ENCODE results near the gene ASPG. TPM values are rescaled to one million over a fixed set of nuclear protein-coding genes. Genes with fewer than 3 reads are reported as not detected.

ASPG gene
- total RNA-seq, 3 donors from 2014 or later (not counting 1 experiment from before 2014, with no cell fraction given) = not detected

DNA sequence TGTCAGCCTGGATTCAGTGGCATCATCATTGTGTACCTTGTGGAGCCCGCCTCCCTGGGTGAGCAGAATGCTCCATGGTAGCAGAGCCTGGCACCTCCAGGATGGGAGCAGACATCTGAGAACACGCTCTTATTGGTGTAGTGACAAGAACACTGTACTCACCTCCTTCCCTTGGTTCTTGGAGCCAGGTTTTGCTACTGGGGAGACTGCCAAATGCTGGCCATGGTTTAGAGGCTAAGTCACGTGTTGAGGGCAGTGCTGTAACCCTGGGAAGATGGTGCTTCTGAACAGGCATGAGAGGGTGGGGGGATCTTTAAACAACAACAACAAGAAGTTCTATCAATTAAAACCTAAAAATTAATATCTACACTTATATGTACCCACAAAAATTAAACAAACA lies 47.6 kb upstream of the ASPG start:
- H3K27me3 Mint-ChIP-seq (ENCODE audit: low read depth in 2 of 2) = peaks cover 24 to 57% of the 10 kb centered on the region in 2 donors
- Histone ChIP-seq H3K9me3 (ENCODE audit: control insufficient read depth, insufficient read depth, low read length) (no peaks in the 10 kb centered on the region), H3K36me3 (ENCODE audit: control insufficient read depth, insufficient read depth, low read length) (no peaks in the 10 kb centered on the region), H3K27me3 (ENCODE audit: control insufficient read depth, insufficient read depth, low read length) (no peaks in the 10 kb centered on the region), H3K27ac (ENCODE audit: low read length) (no peak overlapping the region), H3K4me1 (ENCODE audit: control insufficient read depth, insufficient read depth, low read length) (no peaks in the 10 kb centered on the region), H3K4me3 (ENCODE audit: low read length) (no peak overlapping the region)
- TF ChIP-seq, protein P1, sequence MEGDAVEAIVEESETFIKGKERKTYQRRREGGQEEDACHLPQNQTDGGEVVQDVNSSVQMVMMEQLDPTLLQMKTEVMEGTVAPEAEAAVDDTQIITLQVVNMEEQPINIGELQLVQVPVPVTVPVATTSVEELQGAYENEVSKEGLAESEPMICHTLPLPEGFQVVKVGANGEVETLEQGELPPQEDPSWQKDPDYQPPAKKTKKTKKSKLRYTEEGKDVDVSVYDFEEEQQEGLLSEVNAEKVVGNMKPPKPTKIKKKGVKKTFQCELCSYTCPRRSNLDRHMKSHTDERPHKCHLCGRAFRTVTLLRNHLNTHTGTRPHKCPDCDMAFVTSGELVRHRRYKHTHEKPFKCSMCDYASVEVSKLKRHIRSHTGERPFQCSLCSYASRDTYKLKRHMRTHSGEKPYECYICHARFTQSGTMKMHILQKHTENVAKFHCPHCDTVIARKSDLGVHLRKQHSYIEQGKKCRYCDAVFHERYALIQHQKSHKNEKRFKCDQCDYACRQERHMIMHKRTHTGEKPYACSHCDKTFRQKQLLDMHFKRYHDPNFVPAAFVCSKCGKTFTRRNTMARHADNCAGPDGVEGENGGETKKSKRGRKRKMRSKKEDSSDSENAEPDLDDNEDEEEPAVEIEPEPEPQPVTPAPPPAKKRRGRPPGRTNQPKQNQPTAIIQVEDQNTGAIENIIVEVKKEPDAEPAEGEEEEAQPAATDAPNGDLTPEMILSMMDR (IDR thresholded peaks at IDR 0.05) = no peak
- intact Hi-C loops (cut with micrococcal nuclease) = no loop called here
- no peaks in the 10 kb centered on the region for H3K36me3 Mint-ChIP-seq
- DNase-seq = no peak
- peaks cover 11 to 21% of the 10 kb centered on the region in 2 donors for H3K4me1 Mint-ChIP-seq
- 78% methylated on average over 3 of the region's 3 CpGs for WGBS (ENCODE audit: insufficient coverage)
- no peak overlapping the region for H3K27ac Mint-ChIP-seq
- no peaks in the 10 kb centered on the region for H3K9me3 Mint-ChIP-seq
- H3K4me3 Mint-ChIP-seq = no peak overlapping the region
- no peak for ATAC-seq

DNA sequence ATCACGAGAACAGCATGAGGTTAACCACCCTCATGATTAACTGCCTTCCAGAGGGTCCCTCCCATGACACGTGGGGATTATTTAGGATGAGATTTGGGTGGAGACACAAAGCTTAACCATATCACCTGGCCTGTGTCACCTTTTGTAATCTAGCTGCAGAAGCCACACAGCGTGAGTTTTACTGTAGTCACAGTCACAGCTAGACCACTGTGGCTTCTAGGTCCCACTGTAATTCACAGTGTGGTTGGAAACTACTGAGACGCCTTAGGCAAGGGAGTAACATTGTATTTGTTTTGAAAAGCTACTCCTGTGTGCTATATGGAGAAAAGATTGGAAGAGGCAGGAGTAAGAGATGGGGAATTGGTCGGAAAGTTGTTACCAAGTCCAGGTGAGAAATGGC lies 46.3 kb upstream of the ASPG start:
- intact Hi-C loops (cut with micrococcal nuclease) = no loop called here

DNA sequence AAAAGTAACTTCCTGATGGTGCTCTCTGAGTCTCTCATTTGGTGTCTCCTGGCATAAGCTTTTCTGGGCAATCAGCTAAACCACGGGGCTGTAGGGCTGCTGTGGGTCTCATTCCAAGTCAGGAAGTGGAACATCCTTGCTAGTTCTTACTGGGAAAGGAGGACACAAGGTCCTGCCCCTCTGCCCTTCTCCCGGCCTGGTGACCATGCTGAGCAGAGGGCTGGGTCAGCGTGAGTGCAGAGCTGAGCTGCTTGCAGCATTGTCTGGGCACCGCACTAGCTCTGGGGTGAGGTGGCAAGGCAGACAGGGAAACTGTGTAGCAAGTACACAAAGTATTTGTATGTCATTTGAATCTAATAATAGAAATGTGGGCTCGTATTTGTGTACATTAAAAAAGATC lies 45.0 kb upstream of the ASPG start:
- peaks cover 11 to 21% of the 10 kb centered on the region in 2 donors for H3K4me1 Mint-ChIP-seq
- Histone ChIP-seq H3K27me3 (ENCODE audit: control insufficient read depth, insufficient read depth, low read length) (no peaks in the 10 kb centered on the region), H3K36me3 (ENCODE audit: control insufficient read depth, insufficient read depth, low read length) (no peaks in the 10 kb centered on the region), H3K4me3 (ENCODE audit: low read length) (no peak overlapping the region), H3K27ac (ENCODE audit: low read length) (no peak overlapping the region), H3K9me3 (ENCODE audit: control insufficient read depth, insufficient read depth, low read length) (no peaks in the 10 kb centered on the region), H3K4me1 (ENCODE audit: control insufficient read depth, insufficient read depth, low read length) (no peaks in the 10 kb centered on the region)
- ATAC-seq (no peak), DNase-seq (no peak)
- H3K27ac Mint-ChIP-seq = no peak overlapping the region
- no peak overlapping the region for H3K4me3 Mint-ChIP-seq
- H3K36me3 Mint-ChIP-seq = no peaks in the 10 kb centered on the region
- 75% methylated on average over 4 of the region's 5 CpGs for WGBS (ENCODE audit: insufficient coverage)
- TF ChIP-seq, protein P1 (IDR thresholded peaks at IDR 0.05) = no peak
- H3K27me3 Mint-ChIP-seq (ENCODE audit: low read depth in 2 of 2) = peaks cover 13 to 47% of the 10 kb centered on the region in 2 donors
- intact Hi-C loops (cut with micrococcal nuclease) = no loop called here
- H3K9me3 Mint-ChIP-seq = no peaks in the 10 kb centered on the region

More for the DNA sequence above, 46.3 kb upstream of the ASPG start:
- no peak overlapping the region for H3K4me3 ChIP-seq (ENCODE audit: low read length)
- H3K27me3 ChIP-seq (ENCODE audit: control insufficient read depth, insufficient read depth, low read length) = no peaks in the 10 kb centered on the region
- H3K27ac Mint-ChIP-seq = no peak overlapping the region
- no peak overlapping the region for H3K27ac ChIP-seq (ENCODE audit: low read length)
- H3K4me3 Mint-ChIP-seq = peak overlapping the region; percentile 10
- ATAC-seq (peak in 2 of 3 donors; percentile 37 to 89), DNase-seq (no peak)
- peaks cover 11 to 21% of the 10 kb centered on the region in 2 donors for H3K4me1 Mint-ChIP-seq
- TF ChIP-seq, protein P1 (IDR thresholded peaks at IDR 0.05) = no peak
- no peaks in the 10 kb centered on the region for H3K9me3 Mint-ChIP-seq
- no peaks in the 10 kb centered on the region for H3K9me3 ChIP-seq (ENCODE audit: control insufficient read depth, insufficient read depth, low read length)
- H3K36me3 ChIP-seq (ENCODE audit: control insufficient read depth, insufficient read depth, low read length) = no peaks in the 10 kb centered on the region
- no peaks in the 10 kb centered on the region for H3K36me3 Mint-ChIP-seq
- H3K27me3 Mint-ChIP-seq (ENCODE audit: low read depth in 2 of 2) = peaks cover 20 to 47% of the 10 kb centered on the region in 2 donors
- no peaks in the 10 kb centered on the region for H3K4me1 ChIP-seq (ENCODE audit: control insufficient read depth, insufficient read depth, low read length)
- 47% methylated on average over 4 of the region's 5 CpGs for whole genome bisulfite sequencing (ENCODE audit: insufficient coverage)

DNA sequence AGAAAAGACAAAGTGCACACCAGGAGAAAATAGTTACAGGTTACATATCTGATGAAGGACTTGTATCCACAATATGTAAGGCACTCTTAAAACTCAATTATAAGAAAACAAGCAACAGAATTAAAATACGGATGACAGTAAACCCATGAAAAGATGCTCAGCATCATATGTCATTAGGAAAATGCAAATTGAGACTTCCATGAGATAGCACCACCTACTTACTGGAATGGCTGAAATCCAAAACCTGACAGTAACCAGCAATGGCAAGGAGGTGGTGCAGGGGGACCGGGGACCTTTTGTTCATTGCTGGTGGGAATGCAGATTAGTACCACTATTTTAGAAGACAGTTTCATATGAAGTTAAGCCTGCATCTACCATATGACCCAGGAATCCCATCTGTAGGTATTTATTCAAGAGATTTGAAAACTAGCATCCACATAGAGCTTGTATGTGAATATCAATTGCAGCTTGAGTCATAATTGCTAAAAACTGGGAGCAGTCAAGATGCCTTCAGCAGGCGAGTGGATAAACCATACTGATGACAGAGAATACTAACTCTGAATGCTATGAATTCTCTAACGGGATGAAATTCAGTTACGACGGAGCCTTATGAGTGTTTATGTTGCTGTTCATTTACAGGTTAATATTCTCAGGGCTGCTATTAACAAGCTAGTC lies 43.9 kb upstream of the ASPG start:
- Histone ChIP-seq H3K4me3 (ENCODE audit: low read length) (no peak overlapping the region), H3K27ac (ENCODE audit: low read length) (no peak overlapping the region), H3K36me3 (ENCODE audit: control insufficient read depth, insufficient read depth, low read length) (no peaks in the 10 kb centered on the region), H3K4me1 (ENCODE audit: control insufficient read depth, insufficient read depth, low read length) (no peaks in the 10 kb centered on the region), H3K9me3 (ENCODE audit: control insufficient read depth, insufficient read depth, low read length) (no peaks in the 10 kb centered on the region), H3K27me3 (ENCODE audit: control insufficient read depth, insufficient read depth, low read length) (no peaks in the 10 kb centered on the region)
- Mint-ChIP-seq H3K9me3 (no peaks in the 10 kb centered on the region), H3K4me1 (peaks cover 11 to 21% of the 10 kb centered on the region in 2 donors), H3K27me3 (ENCODE audit: low read depth in 2 of 2) (peaks cover 11 to 42% of the 10 kb centered on the region in 2 donors), H3K4me3 (no peak overlapping the region), H3K27ac (no peak overlapping the region), H3K36me3 (no peaks in the 10 kb centered on the region)
- intact Hi-C loops (cut with micrococcal nuclease) = no loop called here
- ATAC-seq = no peak
- 92% methylated on average over 5 of the region's 6 CpGs for WGBS (ENCODE audit: insufficient coverage)
- DNase-seq = no peak
- TF ChIP-seq, protein P1 (IDR thresholded peaks at IDR 0.05) = no peak
